HEK293 (cell line): ENCODE data around the gene SLC25A26.

ENCODE experiments used
- CTCF ChIA-PET: fragments of 350-600 bp; formaldehyde crosslinking; extraction: SDS; loops from one replicate; lab custom pipeline; 2021; ENCODE audit warnings: antibody characterized with exemption; lab: Yijun Ruan, JAX
- POLR2A ChIA-PET: fragments of 300-600 bp; formaldehyde crosslinking; extraction: SDS; loops from one replicate; lab custom pipeline; 2020; ENCODE audit warnings: antibody characterized with exemption, inconsistent platforms; lab: Yijun Ruan, JAX
- H3K27ac ChIP-seq: fragments of 200-500 bp; sonication (Bioruptor generic); 2 replicates; pipeline ENCODE4 v1.5.1; 2014; ENCODE audit warnings: low read depth, low read length, control low read depth, inconsistent platforms; ENCODE audit errors: extremely low read depth
- H3K36me3 ChIP-seq, 2 experiments: fragments of 200-500 bp in 1 of 2; sonication (Bioruptor generic) in 1 of 2; 1 replicate in 1 of 2; 2 replicates in 1 of 2; pipeline ENCODE4 v1.5.1; 2014 to 2017; ENCODE audit warnings: inconsistent platforms in 2 of 2, low read length in 2 of 2; ENCODE audit not compliant: control insufficient read depth in 2 of 2, insufficient read depth in 1 of 2
- H3K4me1 ChIP-seq: fragments of 200-500 bp; sonication (Bioruptor generic); 2 replicates; pipeline ENCODE4 v1.5.1; 2014; ENCODE audit warnings: mild to moderate bottlenecking, low read length, inconsistent platforms; ENCODE audit not compliant: control insufficient read depth, insufficient read depth
- H3K4me3 ChIP-seq: 2 replicates; pipeline ENCODE4 v1.5.1; 2011; ENCODE audit warnings: low read depth, mild to moderate bottlenecking, control low read depth, low read length, moderate library complexity
- H3K9me3 ChIP-seq: fragments of 200-500 bp; sonication (Bioruptor generic); 2 replicates; pipeline ENCODE4 v1.5.1; 2014; ENCODE audit warnings: low read depth, low read length, inconsistent platforms; ENCODE audit not compliant: control insufficient read depth, insufficient read depth
- EGR2 ChIP-seq: fragments of 450-650 bp; formaldehyde crosslinking; IDR thresholded peaks from 2 replicates; pipeline ENCODE4 v1.5.1; 2016; ENCODE audit warnings: low read depth, missing biosample characterization, missing genetic modification characterization
- PATZ1 ChIP-seq: fragments of 450-650 bp; formaldehyde crosslinking; IDR thresholded peaks from 2 replicates; pipeline ENCODE4 v1.5.1; 2016; ENCODE audit warnings: missing biosample characterization, missing genetic modification characterization
- SALL2 ChIP-seq: fragments of 450-650 bp; formaldehyde crosslinking; IDR thresholded peaks from 2 replicates; pipeline ENCODE4 v1.5.0; 2017; ENCODE audit warnings: missing biosample characterization, mild to moderate bottlenecking, missing genetic modification characterization, borderline replicate concordance
- ZNF121 ChIP-seq: fragments of 450-650 bp; formaldehyde crosslinking; IDR thresholded peaks from 2 replicates; pipeline ENCODE4 v1.5.1; 2016; ENCODE audit warnings: missing biosample characterization, missing genetic modification characterization
- ZNF146 ChIP-seq: fragments of 450-650 bp; formaldehyde crosslinking; IDR thresholded peaks from 2 replicates; pipeline ENCODE4 v1.5.1; 2016; ENCODE audit warnings: missing biosample characterization, missing genetic modification characterization
- ZNF26 ChIP-seq: fragments of 450-650 bp; formaldehyde crosslinking; IDR thresholded peaks from 2 replicates; pipeline ENCODE4 v1.5.1; 2016; ENCODE audit warnings: missing biosample characterization, missing genetic modification characterization
- ZNF404 ChIP-seq: fragments of 450-650 bp; formaldehyde crosslinking; IDR thresholded peaks from 2 replicates; pipeline ENCODE4 v1.5.1; 2017; ENCODE audit warnings: missing biosample characterization, missing genetic modification characterization
- ZNF639 ChIP-seq: fragments of 450-650 bp; formaldehyde crosslinking; IDR thresholded peaks from 2 replicates; pipeline ENCODE4 v1.5.1; 2016; ENCODE audit warnings: missing biosample characterization, missing genetic modification characterization
- ZNF658 ChIP-seq: fragments of 450-650 bp; formaldehyde crosslinking; IDR thresholded peaks from 2 replicates; pipeline ENCODE4; 2016; ENCODE audit warnings: missing biosample characterization, missing genetic modification characterization
- ZNF664 ChIP-seq: fragments of 450-650 bp; formaldehyde crosslinking; IDR thresholded peaks from 2 replicates; pipeline ENCODE4 v1.5.1; 2016; ENCODE audit warnings: missing biosample characterization, missing genetic modification characterization
- TF ChIP-seq, protein P1 (sequence below): fragments of 450-650 bp; formaldehyde crosslinking; IDR thresholded peaks from 2 replicates; pipeline ENCODE4; 2016; ENCODE audit warnings: missing biosample characterization, missing genetic modification characterization
- TF ChIP-seq, protein P2 (sequence below): fragments of 450-650 bp; formaldehyde crosslinking; IDR thresholded peaks from 2 replicates; pipeline ENCODE4 v1.5.1; 2016; ENCODE audit warnings: missing biosample characterization, missing genetic modification characterization
- TF ChIP-seq, protein P3 (sequence below): fragments of 450-650 bp; formaldehyde crosslinking; conservative IDR thresholded peaks from 2 replicates; pipeline ENCODE4 v1.5.1; 2016; ENCODE audit warnings: low read depth, missing biosample characterization, missing genetic modification characterization

Gene SLC25A26

DNA sequence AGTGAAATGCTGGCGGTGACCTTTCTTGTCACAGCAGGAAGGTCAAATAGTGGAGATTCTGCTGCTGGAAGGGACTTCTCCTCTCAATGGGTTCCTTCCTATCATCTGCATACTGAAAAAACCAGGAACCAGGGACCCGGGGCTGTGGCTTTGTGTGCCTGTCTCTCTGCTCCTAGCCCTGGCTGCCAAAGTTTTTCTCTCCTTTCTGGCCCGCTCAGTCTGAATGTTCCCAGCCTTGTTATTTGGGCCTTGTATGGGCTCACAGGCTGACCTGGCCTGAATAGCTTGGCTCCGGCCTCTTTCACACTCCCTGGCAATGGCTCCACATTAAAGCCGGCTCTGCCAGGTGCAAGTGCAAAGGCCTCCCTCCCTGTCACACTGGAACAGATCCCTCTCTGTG lies 185.4 kb downstream of the SLC25A26 start (continued):
- no peak for TF ChIP-seq EGR2
- TF ChIP-seq PATZ1 (tag by site-specific recombination), result no peak
- TF ChIP-seq ZNF404 (tag by site-specific recombination), result no peak
- TF ChIP-seq, protein P1, sequence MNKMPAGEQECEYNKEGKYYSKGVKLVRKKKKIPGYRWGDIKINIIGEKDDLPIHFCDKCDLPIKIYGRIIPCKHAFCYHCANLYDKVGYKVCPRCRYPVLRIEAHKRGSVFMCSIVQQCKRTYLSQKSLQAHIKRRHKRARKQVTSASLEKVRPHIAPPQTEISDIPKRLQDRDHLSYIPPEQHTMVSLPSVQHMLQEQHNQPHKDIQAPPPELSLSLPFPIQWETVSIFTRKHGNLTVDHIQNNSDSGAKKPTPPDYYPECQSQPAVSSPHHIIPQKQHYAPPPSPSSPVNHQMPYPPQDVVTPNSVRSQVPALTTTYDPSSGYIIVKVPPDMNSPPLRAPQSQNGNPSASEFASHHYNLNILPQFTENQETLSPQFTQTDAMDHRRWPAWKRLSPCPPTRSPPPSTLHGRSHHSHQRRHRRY, result no peak
- TF ChIP-seq ZNF26 (tag by site-specific recombination), result no peak
- no peak for TF ChIP-seq SALL2 (tag by site-specific recombination)
- TF ChIP-seq ZNF658 (tag by site-specific recombination), result no peak
- TF ChIP-seq, all 188 proteins: peak for 0

DNA sequence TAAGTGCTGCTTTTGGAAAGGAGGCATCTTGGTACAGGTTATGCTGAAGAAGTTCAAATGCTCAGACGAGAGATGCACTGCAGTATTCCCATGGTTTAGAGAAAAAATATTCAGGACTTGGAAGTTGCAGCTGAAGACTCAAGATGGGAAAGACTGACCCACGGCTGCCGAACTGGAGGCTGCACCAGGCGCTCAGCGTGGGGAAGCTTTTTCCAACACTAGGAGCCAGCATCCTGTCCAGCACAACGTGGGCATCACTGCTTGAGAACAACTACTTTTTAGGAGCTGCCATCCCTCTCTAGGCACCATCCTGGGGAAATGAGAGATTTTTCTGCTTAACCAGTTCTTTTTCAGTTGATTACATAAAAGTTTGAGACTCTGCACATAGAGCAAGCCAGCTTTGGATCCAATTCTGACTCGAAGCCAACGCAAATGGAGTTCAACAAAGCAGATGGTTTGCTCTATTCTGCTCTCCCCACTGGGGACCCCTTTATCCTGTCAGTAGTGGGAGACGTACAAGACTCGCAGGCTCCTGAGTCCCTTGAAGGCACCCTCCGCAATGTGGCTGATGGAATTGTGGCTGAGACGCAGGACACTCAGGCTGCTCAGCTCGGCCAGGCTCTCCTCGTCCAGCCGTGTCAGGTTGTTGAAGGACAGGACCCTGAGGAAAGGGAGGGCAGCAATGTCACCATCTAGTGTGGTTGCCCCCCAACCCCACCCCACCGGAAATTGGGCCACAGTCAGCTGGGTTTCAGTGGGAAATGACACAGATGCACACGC lies 186.2 kb downstream of the SLC25A26 start:
- Histone ChIP-seq H3K27ac (no peak overlapping the region), H3K4me1 (no peaks in the 10 kb centered on the region)
- POLR2A ChIA-PET, result no interaction called here
- TF ChIP-seq ZNF121 (tag by site-specific recombination) (no peak), ZNF664 (no peak), ZNF639 (tag by site-specific recombination) (no peak), ZNF146 (tag by site-specific recombination) (no peak)
- TF ChIP-seq, protein P2, sequence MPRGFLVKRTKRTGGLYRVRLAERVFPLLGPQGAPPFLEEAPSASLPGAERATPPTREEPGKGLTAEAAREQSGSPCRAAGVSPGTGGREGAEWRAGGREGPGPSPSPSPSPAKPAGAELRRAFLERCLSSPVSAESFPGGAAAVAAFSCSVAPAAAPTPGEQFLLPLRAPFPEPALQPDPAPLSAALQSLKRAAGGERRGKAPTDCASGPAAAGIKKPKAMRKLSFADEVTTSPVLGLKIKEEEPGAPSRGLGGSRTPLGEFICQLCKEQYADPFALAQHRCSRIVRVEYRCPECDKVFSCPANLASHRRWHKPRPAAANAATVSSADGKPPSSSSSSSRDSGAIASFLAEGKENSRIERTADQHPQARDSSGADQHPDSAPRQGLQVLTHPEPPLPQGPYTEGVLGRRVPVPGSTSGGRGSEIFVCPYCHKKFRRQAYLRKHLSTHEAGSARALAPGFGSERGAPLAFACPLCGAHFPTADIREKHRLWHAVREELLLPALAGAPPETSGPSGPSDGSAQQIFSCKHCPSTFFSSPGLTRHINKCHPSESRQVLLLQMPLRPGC (tag by site-specific recombination), result no peak
- TF ChIP-seq, protein P3, sequence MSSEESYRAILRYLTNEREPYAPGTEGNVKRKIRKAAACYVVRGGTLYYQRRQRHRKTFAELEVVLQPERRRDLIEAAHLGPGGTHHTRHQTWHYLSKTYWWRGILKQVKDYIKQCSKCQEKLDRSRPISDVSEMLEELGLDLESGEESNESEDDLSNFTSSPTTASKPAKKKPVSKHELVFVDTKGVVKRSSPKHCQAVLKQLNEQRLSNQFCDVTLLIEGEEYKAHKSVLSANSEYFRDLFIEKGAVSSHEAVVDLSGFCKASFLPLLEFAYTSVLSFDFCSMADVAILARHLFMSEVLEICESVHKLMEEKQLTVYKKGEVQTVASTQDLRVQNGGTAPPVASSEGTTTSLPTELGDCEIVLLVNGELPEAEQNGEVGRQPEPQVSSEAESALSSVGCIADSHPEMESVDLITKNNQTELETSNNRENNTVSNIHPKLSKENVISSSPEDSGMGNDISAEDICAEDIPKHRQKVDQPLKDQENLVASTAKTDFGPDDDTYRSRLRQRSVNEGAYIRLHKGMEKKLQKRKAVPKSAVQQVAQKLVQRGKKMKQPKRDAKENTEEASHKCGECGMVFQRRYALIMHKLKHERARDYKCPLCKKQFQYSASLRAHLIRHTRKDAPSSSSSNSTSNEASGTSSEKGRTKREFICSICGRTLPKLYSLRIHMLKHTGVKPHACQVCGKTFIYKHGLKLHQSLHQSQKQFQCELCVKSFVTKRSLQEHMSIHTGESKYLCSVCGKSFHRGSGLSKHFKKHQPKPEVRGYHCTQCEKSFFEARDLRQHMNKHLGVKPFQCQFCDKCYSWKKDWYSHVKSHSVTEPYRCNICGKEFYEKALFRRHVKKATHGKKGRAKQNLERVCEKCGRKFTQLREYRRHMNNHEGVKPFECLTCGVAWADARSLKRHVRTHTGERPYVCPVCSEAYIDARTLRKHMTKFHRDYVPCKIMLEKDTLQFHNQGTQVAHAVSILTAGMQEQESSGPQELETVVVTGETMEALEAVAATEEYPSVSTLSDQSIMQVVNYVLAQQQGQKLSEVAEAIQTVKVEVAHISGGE (tag by site-specific recombination), result no peak
- TF ChIP-seq, all 188 proteins: peak for 0
- peaks cover 0 to 82% of the 10 kb centered on the region in 2 experiments; a peak in 1 of 3 replicates for H3K36me3 ChIP-seq
- no peaks in the 10 kb centered on the region for H3K9me3 ChIP-seq
- no peak overlapping the region for H3K4me3 ChIP-seq
- CTCF ChIA-PET, result interaction anchor here (0.5 to 2.8 kb wide), 23 partner anchors 8 to 416 kb away, joined by 3 to 18 read pairs (median 5); no protein-coding TSS in a partner anchor
